WTC11 (cell line): ENCODE data around the gene H2AZ1. TPM values are rescaled to one million over a fixed set of nuclear protein-coding genes. Genes with fewer than 3 reads are reported as not detected.

Source experiments
- ATF2 ChIP-seq: sonication (generic); formaldehyde crosslinking; IDR thresholded peaks from 2 replicates; pipeline ENCODE4 v1.8.1; 2022; ENCODE audit warnings: low read depth, missing genetic modification reagents, borderline replicate concordance
- CBFB ChIP-seq: sonication (generic); formaldehyde crosslinking; IDR thresholded peaks from 2 replicates; pipeline ENCODE4 v1.8.1; 2022; ENCODE audit warnings: mild to moderate bottlenecking, low read depth, missing genetic modification reagents
- CDX4 ChIP-seq: fragments of 250-450 bp; sonication (Bioruptor Pico); IDR thresholded peaks from 2 replicates; pipeline ENCODE4 v1.9.0; 2021; ENCODE audit warnings: moderate library complexity, mild to moderate bottlenecking, inconsistent platforms, borderline replicate concordance
- CREM ChIP-seq: sonication (generic); formaldehyde crosslinking; IDR thresholded peaks from 2 replicates; pipeline ENCODE4 v1.8.1; 2022; ENCODE audit warnings: mild to moderate bottlenecking, missing genetic modification reagents, moderate library complexity
- CTCF ChIP-seq: fragments of 200-600 bp; IDR thresholded peaks from 2 replicates; pipeline ENCODE4 v1.8.0; 2022; ENCODE audit warnings: antibody characterized with exemption
- ERG ChIP-seq: fragments of 250-450 bp; sonication (Bioruptor Pico); IDR thresholded peaks from 2 replicates; pipeline ENCODE4 v1.8.0; 2021; ENCODE audit warnings: mild to moderate bottlenecking
- FOXP1 ChIP-seq: sonication (generic); formaldehyde crosslinking; IDR thresholded peaks from 2 replicates; pipeline ENCODE4 v1.8.0; 2022; ENCODE audit warnings: missing genetic modification reagents, mild to moderate bottlenecking, moderate library complexity, borderline replicate concordance
- FOXP4 ChIP-seq: sonication (generic); formaldehyde crosslinking; IDR thresholded peaks from 2 replicates; pipeline ENCODE4 v1.8.0; 2022; ENCODE audit warnings: mild to moderate bottlenecking, missing genetic modification reagents
- GTF2I ChIP-seq: fragments of 250-450 bp; sonication (Bioruptor Pico); conservative IDR thresholded peaks from 2 replicates; pipeline ENCODE4 v1.4.0; 2021; ENCODE audit warnings: mild to moderate bottlenecking
- IRF1 ChIP-seq: sonication (generic); formaldehyde crosslinking; IDR thresholded peaks from 2 replicates; pipeline ENCODE4 v1.8.0; 2023; ENCODE audit warnings: missing genetic modification reagents
- IRF2 ChIP-seq: sonication (generic); formaldehyde crosslinking; IDR thresholded peaks from 2 replicates; pipeline ENCODE4 v1.8.0; 2022; ENCODE audit warnings: low read depth, missing genetic modification reagents, borderline replicate concordance
- JAZF1 ChIP-seq: fragments of 250-450 bp; sonication (Bioruptor Pico); IDR thresholded peaks from 2 replicates; pipeline ENCODE4 v1.9.0; 2021; ENCODE audit warnings: moderate library complexity, mild to moderate bottlenecking, inconsistent platforms
- MLX ChIP-seq: sonication (generic); formaldehyde crosslinking; IDR thresholded peaks from 2 replicates; pipeline ENCODE4 v1.8.1; 2023; ENCODE audit warnings: mild to moderate bottlenecking, missing genetic modification reagents, moderate library complexity
- NFE2L1 ChIP-seq: sonication (generic); formaldehyde crosslinking; IDR thresholded peaks from 2 replicates; pipeline ENCODE4 v1.8.1; 2023; ENCODE audit warnings: missing genetic modification reagents
- NR1H2 ChIP-seq: sonication (generic); formaldehyde crosslinking; IDR thresholded peaks from 2 replicates; pipeline ENCODE4 v1.9.0; 2021; ENCODE audit warnings: mild to moderate bottlenecking, moderate library complexity, missing genetic modification reagents
- PREB ChIP-seq: sonication (generic); formaldehyde crosslinking; IDR thresholded peaks from 2 replicates; pipeline ENCODE4 v1.8.1; 2022; ENCODE audit warnings: mild to moderate bottlenecking, missing genetic modification reagents, moderate library complexity, borderline replicate concordance
- RELA ChIP-seq: sonication (generic); formaldehyde crosslinking; IDR thresholded peaks from 2 replicates; pipeline ENCODE4 v1.8.1; 2022; ENCODE audit warnings: missing genetic modification reagents, mild to moderate bottlenecking, borderline replicate concordance
- SMAD4 ChIP-seq: sonication (generic); formaldehyde crosslinking; IDR thresholded peaks from 2 replicates; pipeline ENCODE4 v1.8.0; 2022; ENCODE audit warnings: mild to moderate bottlenecking, missing genetic modification reagents
- TCF7 ChIP-seq: sonication (generic); formaldehyde crosslinking; IDR thresholded peaks from 2 replicates; pipeline ENCODE4 v1.8.0; 2022; ENCODE audit warnings: mild to moderate bottlenecking, low read depth, missing genetic modification reagents, moderate library complexity
- TEAD1 ChIP-seq: sonication (generic); formaldehyde crosslinking; IDR thresholded peaks from 2 replicates; pipeline ENCODE4 v1.8.0; 2022; ENCODE audit warnings: mild to moderate bottlenecking, missing genetic modification reagents
- TEAD4 ChIP-seq: sonication (generic); formaldehyde crosslinking; IDR thresholded peaks from 2 replicates; pipeline ENCODE4 v1.8.0; 2022; ENCODE audit warnings: mild to moderate bottlenecking, missing genetic modification reagents
- TP53 ChIP-seq: sonication (generic); formaldehyde crosslinking; IDR thresholded peaks from 2 replicates; pipeline ENCODE4 v1.8.1; 2023; ENCODE audit warnings: mild to moderate bottlenecking, missing genetic modification reagents
- USF1 ChIP-seq: sonication (generic); formaldehyde crosslinking; IDR thresholded peaks from 2 replicates; pipeline ENCODE4 v1.8.0; 2022; ENCODE audit warnings: mild to moderate bottlenecking, missing genetic modification reagents
- USF2 ChIP-seq: sonication (generic); formaldehyde crosslinking; IDR thresholded peaks from 2 replicates; pipeline ENCODE4 v1.8.1; 2023; ENCODE audit warnings: mild to moderate bottlenecking, missing genetic modification reagents, moderate library complexity
- ZBTB21 ChIP-seq: sonication (generic); formaldehyde crosslinking; IDR thresholded peaks from 2 replicates; pipeline ENCODE4 v1.8.1; 2023; ENCODE audit warnings: mild to moderate bottlenecking, missing genetic modification reagents, borderline replicate concordance
- ZNF121 ChIP-seq: sonication (generic); formaldehyde crosslinking; IDR thresholded peaks from 2 replicates; pipeline ENCODE4 v1.8.0; 2023; ENCODE audit warnings: missing genetic modification reagents
- ZNF671 ChIP-seq: fragments of 250-450 bp; sonication (Bioruptor Pico); IDR thresholded peaks from 2 replicates; pipeline ENCODE4 v1.8.0; 2021; ENCODE audit warnings: mild to moderate bottlenecking
- total RNA-seq: library from RNA; stranded (reverse); gene quantifications from 3 replicates; pipeline ENCODE4 v1.2.3, GENCODE V29; 2021

H2AZ1 gene
- total RNA-seq, 1 experiment from 2014 or later: 684 TPM

- no peak for TF ChIP-seq ATF2 (CRISPR knock-in tag)
- TF ChIP-seq NFE2L1 (CRISPR knock-in tag): 0 out of 2 replicates have a peak, but pooled peaks have one; percentile 25
- TF ChIP-seq CTCF: no peak
- TF ChIP-seq IRF1 (CRISPR knock-in tag): 0 out of 2 replicates have a peak, but pooled peaks have one; percentile 30
- no peak for TF ChIP-seq MLX (CRISPR knock-in tag)
- no peak for TF ChIP-seq TCF7
- TF ChIP-seq NR1H2 (CRISPR knock-in tag): no peak
- TF ChIP-seq TEAD4 (CRISPR knock-in tag): peak; percentile 33; the same call in 1 of the 2 replicates
- TF ChIP-seq FOXP1 (CRISPR knock-in tag): no peak
- TF ChIP-seq CBFB (CRISPR knock-in tag): no peak
- no peak for TF ChIP-seq GTF2I
- 0 out of 2 replicates have a peak, but pooled peaks have one; percentile 50 for TF ChIP-seq CREM (CRISPR knock-in tag)
- TF ChIP-seq ZNF671 (CRISPR knock-in tag): no peak
- TF ChIP-seq PREB (CRISPR knock-in tag): no peak
- TF ChIP-seq ZBTB21 (CRISPR knock-in tag): no peak
- peak; percentile 39; the same call in 1 of the 2 replicates for TF ChIP-seq TP53
- TF ChIP-seq TEAD1 (CRISPR knock-in tag): 0 out of 2 replicates have a peak, but pooled peaks have one; percentile 60
- TF ChIP-seq USF1 (CRISPR knock-in tag): peak; percentile 94
- no peak for TF ChIP-seq CDX4 (CRISPR knock-in tag)
- no peak for TF ChIP-seq IRF2
- no peak for TF ChIP-seq SMAD4 (CRISPR knock-in tag)
- no peak for TF ChIP-seq JAZF1 (CRISPR knock-in tag)
- TF ChIP-seq USF2 (CRISPR knock-in tag): peak; percentile 95
- no peak for TF ChIP-seq RELA
- no peak for TF ChIP-seq FOXP4
- no peak for TF ChIP-seq ZNF121
- TF ChIP-seq ERG (CRISPR knock-in tag): peak; percentile 68; the same call in 1 of the 2 replicates
Measured at GRCh38 chr4:99949999-99950912, at the start of gene H2AZ1 (continued).
